ENCODE data around the gene ADCYAP1R1.

DNA sequence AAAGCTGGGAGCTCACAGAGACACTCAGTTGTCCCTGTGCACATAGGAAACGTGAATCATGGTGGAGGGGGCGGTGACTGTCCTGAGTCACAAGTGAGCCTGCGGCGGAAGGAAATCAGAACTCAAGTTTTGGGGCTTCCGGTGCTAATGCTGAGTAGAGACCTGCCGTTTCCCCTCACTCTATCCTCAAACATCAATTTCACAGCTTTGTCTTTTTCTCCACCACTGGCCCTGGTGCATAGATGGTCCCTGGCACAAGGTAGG is 21.9 kb downstream of the ADCYAP1R1 start:
- no peak for TF ChIP-seq POLR2A (IDR thresholded peaks at IDR 0.05; ENCODE audit: low read length)
- no peak for TF ChIP-seq GATA1 (IDR thresholded peaks at IDR 0.05; ENCODE audit: low read depth, low read length)

Data from erythroblast (primary cell).